BLaER1 treated with 17β-estradiol and CSF1 and Interleukin-3, amounts not matched to agents 10 nM and 100 nM (cell line): ENCODE measurements around the gene AHNAK2.

Source experiments
- H3K27ac ChIP-seq, 11 experiments: shearing (Covaris generic); formaldehyde crosslinking; 2 replicates each; pipeline ENCODE4 v1.8.1; 2022
- H3K27me3 ChIP-seq, 11 experiments: shearing (Covaris generic); formaldehyde crosslinking; 2 replicates each; pipeline ENCODE4 v1.8.1; 2022
- H3K36me3 ChIP-seq, 11 experiments: shearing (Covaris generic); formaldehyde crosslinking; 2 replicates each; pipeline ENCODE4 v1.8.1; 2022
- H3K4me1 ChIP-seq, 10 experiments: shearing (Covaris generic); formaldehyde crosslinking; 2 replicates each; pipeline ENCODE4 v1.8.1; 2022
- H3K4me2 ChIP-seq, 11 experiments: shearing (Covaris generic); formaldehyde crosslinking; 2 replicates each; pipeline ENCODE4 v1.8.1; 2022
- H3K4me3 ChIP-seq, 10 experiments: shearing (Covaris generic); formaldehyde crosslinking; 2 replicates each; pipeline ENCODE4 v1.8.1; 2022
- H3K9ac ChIP-seq, 11 experiments: shearing (Covaris generic); formaldehyde crosslinking; 2 replicates each; pipeline ENCODE4 v1.8.1; 2022
- H3K9me3 ChIP-seq, 11 experiments: shearing (Covaris generic); formaldehyde crosslinking; replicated peaks in 1 of 11; 2 replicates each; pipeline ENCODE4 v1.8.1; 2022
- H4K20me1 ChIP-seq, 11 experiments: shearing (Covaris generic); formaldehyde crosslinking; 2 replicates each; pipeline ENCODE4 v1.8.1; 2022
- Cebpa-rat ChIP-seq, 11 experiments: shearing (Covaris generic); IDR thresholded peaks; 2 replicates each; pipeline ENCODE4 v1.8.1; 2022

Gene AHNAK2

GRCh38 chr14:104889375-104889757, 88.8 kb downstream of the AHNAK2 start:
- Histone ChIP-seq H3K4me1 (peaks cover 0 to 27% (median 19%) of the 10 kb centered on the region in 10 experiments; a peak in 17 of 20 replicates), H3K36me3 (peaks cover 0 to 25% (median 0%) of the 10 kb centered on the region in 11 experiments; a peak in 4 of 22 replicates)

GRCh38 chr14:104888489-104889374, 89.4 kb downstream of the AHNAK2 start:
- no peak overlapping the region for H3K9ac ChIP-seq
- no peak overlapping the region for H3K27ac ChIP-seq
- H3K9me3 ChIP-seq: no peaks in the 10 kb centered on the region
- no peak for TF ChIP-seq Cebpa-rat (IDR thresholded peaks at IDR 0.05)
- H3K4me2 ChIP-seq: peak overlapping the region in 1 of 11 experiments; percentile 15; a peak in 1 of 22 replicates
- H4K20me1 ChIP-seq: peaks cover 0 to 57% (median 0%) of the 10 kb centered on the region in 11 experiments; a peak in 6 of 22 replicates
- peaks cover 0 to 23% (median 14%) of the 10 kb centered on the region in 10 experiments; a peak in 15 of 20 replicates for H3K4me1 ChIP-seq
- H3K27me3 ChIP-seq: peaks cover 0 to 13% (median 6%) of the 10 kb centered on the region in 11 experiments; a peak in 12 of 22 replicates
- H3K4me3 ChIP-seq: no peak overlapping the region
- H3K36me3 ChIP-seq: peaks cover 0 to 27% (median 0%) of the 10 kb centered on the region in 11 experiments; a peak in 4 of 22 replicates

More at GRCh38 chr14:104889375-104889757, 88.8 kb downstream of the AHNAK2 start:
- TF ChIP-seq Cebpa-rat (IDR thresholded peaks at IDR 0.05): no peak
- Histone ChIP-seq H3K4me3 (no peak overlapping the region), H3K4me2 (peak overlapping the region in 1 of 11 experiments; percentile 15; a peak in 1 of 22 replicates), H3K27me3 (peaks cover 0 to 13% (median 6%) of the 10 kb centered on the region in 11 experiments; a peak in 11 of 22 replicates), H4K20me1 (peaks cover 0 to 56% (median 0%) of the 10 kb centered on the region in 11 experiments; a peak in 6 of 22 replicates), H3K9ac (no peak overlapping the region), H3K9me3 (no peaks in the 10 kb centered on the region), H3K27ac (no peak overlapping the region)

- Histone ChIP-seq H3K9me3 (no peaks in the 10 kb centered on the region), H3K36me3 (peaks cover 0 to 36% (median 0%) of the 10 kb centered on the region in 11 experiments; a peak in 4 of 22 replicates), H4K20me1 (peaks cover 0 to 59% (median 0%) of the 10 kb centered on the region in 11 experiments; a peak in 6 of 22 replicates), H3K4me2 (no peak overlapping the region), H3K4me3 (no peak overlapping the region), H3K9ac (no peak overlapping the region), H3K27me3 (peaks cover 0 to 13% (median 6%) of the 10 kb centered on the region in 11 experiments; a peak in 12 of 22 replicates), H3K4me1 (peaks cover 0 to 23% (median 14%) of the 10 kb centered on the region in 10 experiments; a peak in 16 of 20 replicates), H3K27ac (no peak overlapping the region)
- TF ChIP-seq Cebpa-rat (IDR thresholded peaks at IDR 0.05): no peak
Observed at GRCh38 chr14:104887623-104888488, 90.3 kb downstream of the AHNAK2 start.
